Astrocyte of the cerebellum (primary cell): ENCODE data around the gene ENTREP1.

Experiments used
- DNase-seq: peaks from one replicate; pipeline ENCODE4 v3.0.0-alpha.2; 2011; ENCODE audit warnings: low read depth
- H3K4me3 ChIP-seq: 2 replicates; pipeline ENCODE4 v1.5.1; 2011; ENCODE audit warnings: mild to moderate bottlenecking, low read depth, low read length, moderate library complexity
- in situ Hi-C: cut with HindIII; loops from 2 replicates; pipeline ENCODE4 v1.10.0; 2017; ENCODE audit warnings: low sequenced_read_pairs
- TF ChIP-seq, protein P1 (sequence below): IDR thresholded peaks from 2 replicates; pipeline ENCODE4 v1.5.1; 2012; ENCODE audit warnings: low read length, low read depth, moderate library complexity, mild to moderate bottlenecking; ENCODE audit errors: missing control alignments

ENTREP1 gene, protein sequence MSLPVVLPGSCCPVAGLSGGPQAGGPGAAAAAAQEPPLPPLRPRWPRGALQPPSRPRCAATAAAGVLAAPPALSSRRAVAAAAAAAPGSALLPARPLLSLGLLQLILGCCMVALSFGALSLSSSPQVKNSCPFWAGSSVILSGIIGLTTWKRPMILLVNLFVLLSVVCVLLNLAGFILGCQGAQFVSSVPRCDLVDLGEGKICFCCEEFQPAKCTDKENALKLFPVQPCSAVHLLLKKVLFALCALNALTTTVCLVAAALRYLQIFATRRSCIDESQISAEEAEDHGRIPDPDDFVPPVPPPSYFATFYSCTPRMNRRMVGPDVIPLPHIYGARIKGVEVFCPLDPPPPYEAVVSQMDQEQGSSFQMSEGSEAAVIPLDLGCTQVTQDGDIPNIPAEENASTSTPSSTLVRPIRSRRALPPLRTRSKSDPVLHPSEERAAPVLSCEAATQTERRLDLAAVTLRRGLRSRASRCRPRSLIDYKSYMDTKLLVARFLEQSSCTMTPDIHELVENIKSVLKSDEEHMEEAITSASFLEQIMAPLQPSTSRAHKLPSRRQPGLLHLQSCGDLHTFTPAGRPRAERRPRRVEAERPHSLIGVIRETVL

DNA sequence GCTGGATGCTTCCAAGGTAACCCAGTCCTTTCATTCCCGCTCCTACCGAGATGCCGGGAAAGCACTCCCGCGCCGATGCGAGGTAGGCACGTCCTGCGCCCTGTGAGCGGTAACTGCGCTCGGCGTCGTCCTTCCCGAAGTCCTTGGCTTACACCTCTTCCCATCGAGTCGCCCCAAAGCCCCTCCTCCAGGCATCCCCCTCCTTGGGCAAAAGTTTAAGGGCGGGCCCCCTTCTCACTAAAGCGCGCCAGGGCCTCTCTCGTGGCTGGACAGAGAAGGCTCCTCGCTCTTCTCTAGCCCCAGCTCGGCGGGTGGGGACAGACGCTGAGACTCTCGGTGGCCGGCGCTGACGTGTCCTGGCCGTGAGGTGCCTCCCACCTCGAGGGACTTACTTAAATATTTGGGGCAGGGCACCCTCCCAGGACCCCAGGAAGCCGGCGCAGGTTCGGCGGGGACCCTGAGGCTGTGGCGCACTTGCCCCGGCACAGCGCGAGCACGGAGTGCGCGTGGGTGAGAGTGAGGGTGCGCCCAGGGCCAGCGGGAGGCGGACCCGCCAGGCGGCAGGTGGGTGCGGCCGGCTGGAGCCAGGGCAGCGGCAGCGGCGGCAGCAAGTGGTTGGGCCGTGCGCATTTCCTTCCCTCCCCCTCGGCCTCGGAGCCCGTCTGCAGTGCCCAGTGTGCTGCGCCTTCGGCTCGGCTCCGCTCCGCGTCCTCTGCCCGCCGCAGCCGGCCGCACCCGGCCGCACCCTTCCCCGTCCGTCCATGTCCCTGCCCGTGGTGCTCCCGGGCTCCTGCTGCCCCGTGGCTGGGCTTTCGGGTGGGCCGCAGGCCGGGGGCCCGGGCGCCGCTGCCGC lies at the start of gene ENTREP1:
ENTREP1 (plus strand) TSS at position 667 of the 853 bp plus-strand sequence; CDS start at position 762, 95 bp downstream.
- no peak for DNase-seq
- in situ Hi-C loops, result no loop called here
- H3K4me3 ChIP-seq, result peak within 1 kb of the TSS; percentile 45
- TF ChIP-seq, protein P1, sequence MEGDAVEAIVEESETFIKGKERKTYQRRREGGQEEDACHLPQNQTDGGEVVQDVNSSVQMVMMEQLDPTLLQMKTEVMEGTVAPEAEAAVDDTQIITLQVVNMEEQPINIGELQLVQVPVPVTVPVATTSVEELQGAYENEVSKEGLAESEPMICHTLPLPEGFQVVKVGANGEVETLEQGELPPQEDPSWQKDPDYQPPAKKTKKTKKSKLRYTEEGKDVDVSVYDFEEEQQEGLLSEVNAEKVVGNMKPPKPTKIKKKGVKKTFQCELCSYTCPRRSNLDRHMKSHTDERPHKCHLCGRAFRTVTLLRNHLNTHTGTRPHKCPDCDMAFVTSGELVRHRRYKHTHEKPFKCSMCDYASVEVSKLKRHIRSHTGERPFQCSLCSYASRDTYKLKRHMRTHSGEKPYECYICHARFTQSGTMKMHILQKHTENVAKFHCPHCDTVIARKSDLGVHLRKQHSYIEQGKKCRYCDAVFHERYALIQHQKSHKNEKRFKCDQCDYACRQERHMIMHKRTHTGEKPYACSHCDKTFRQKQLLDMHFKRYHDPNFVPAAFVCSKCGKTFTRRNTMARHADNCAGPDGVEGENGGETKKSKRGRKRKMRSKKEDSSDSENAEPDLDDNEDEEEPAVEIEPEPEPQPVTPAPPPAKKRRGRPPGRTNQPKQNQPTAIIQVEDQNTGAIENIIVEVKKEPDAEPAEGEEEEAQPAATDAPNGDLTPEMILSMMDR, result no peak

DNA sequence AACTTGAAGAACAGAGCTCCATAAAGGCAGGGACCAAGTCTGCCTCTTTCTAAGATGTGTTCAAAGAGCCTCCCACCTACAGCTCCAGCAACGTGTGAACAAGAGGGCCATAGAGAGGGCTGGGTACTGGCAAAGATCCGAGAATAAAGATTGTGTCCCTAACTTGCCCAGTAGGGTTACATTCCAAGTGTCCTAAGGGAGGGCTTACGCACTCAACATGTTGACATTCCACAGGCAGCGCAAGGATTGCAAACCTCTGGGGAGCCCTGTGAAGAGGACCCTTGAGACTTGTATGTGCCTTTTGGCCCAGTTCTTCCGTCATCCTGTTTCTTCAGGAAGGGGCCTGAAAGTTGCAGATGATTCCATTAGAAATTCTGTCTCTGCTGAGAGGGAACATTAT lies 48.2 kb upstream of the ENTREP1 start:
- H3K4me3 ChIP-seq, result no peak overlapping the region
- TF ChIP-seq, protein P1, result no peak
- no peak for DNase-seq
- in situ Hi-C loops, result loop anchor here (25.0 kb wide), 1 partner anchor 111 kb away; no protein-coding TSS in a partner anchor

DNA sequence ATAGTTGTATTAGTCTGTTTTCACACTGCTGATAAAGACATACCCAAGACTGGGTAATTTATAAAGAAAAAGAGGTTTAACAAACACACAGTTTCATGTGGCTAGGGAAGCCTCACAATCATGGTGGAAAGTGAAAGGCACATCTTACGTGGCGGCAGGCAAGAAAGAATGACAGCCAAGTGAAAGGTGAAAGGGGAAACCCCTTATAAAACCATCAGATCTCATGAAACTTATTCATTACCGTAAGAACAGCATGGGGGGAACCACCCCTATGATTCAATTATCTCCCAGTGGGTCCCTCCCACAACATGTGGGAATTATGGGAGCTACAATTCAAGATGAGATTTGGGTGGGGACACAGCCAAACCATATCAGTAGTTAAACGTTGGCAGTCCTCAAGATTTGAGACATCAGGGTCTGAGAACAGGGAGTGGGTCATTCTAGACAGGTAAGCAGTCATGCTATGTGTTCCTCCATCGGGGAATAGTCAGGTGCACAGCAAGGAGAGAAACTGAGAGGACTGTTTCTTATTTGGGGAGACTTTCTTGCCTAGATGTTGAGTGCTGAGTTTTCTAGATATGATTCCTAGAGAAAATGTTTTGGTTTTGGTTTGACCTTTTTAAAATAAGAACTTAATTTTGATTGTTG lies 45.8 kb upstream of the ENTREP1 start:
- H3K4me3 ChIP-seq, result no peak overlapping the region
- TF ChIP-seq, protein P1, result no peak
- in situ Hi-C loops, result loop anchor here (25.0 kb wide), 1 partner anchor 108 kb away; no protein-coding TSS in a partner anchor
- no peak for DNase-seq

DNA sequence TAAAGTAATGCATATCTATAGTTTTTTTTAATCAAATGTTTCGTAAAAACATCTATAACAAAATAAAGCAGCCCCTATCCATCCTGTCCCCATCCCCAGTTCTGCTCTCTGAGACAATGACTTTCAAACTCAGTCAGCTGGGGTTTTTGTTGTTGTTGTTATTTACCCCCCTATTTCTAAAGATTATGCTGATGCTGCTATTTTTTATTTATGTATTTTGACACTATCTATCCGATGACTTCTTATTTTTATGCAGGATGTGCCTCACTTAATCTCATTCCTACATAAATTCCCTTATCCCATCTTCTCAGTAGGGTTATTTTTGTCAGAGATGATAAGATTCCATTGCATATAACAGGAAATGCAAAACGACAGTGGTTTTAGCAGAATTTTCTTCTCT lies 45.3 kb upstream of the ENTREP1 start:
- no peak overlapping the region for H3K4me3 ChIP-seq
- in situ Hi-C loops, result loop anchor here (25.0 kb wide), 1 partner anchor 108 kb away; no protein-coding TSS in a partner anchor
- TF ChIP-seq, protein P1, result no peak
- no peak for DNase-seq

DNA sequence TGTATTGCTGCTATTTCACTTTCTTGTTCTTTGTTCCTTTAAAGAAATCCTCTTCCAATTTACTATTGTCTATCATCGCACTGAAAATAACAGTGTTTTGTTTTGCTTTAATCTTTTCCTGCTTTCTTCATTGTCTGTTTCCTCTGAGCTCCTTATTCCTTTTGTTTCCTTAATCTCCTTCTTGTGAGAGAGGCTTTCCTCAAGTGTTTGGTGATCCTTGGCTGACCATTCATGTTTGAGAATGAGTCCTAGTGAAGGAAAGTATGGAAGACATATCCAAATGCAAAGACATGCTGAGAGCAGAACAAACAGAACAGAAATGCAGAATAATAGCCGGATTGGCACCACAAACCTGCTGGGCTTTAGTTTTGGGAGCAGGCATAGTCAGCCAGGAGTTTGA lies 42.0 kb upstream of the ENTREP1 start:
- TF ChIP-seq, protein P1, result no peak
- in situ Hi-C loops, result loop anchor here (25.0 kb wide), 1 partner anchor 104 kb away; no protein-coding TSS in a partner anchor
- H3K4me3 ChIP-seq, result no peak overlapping the region
- no peak for DNase-seq
